ENCODE results near the gene NEDD9. TPM values are rescaled to one million over a fixed set of nuclear protein-coding genes. Genes with fewer than 3 reads are reported as not detected.

The NEDD9 gene
- total and polyA plus RNA-seq, 10 of the 15 experiments (the other 5 are each of a cell fraction or from before 2014, with no cell fraction given): 4.9 to 92.6 (median 14.6) TPM

- intact Hi-C loops (cut with micrococcal nuclease; ENCODE audit: unreplicated experiment): no loop called here
- POLR2A ChIA-PET: interaction anchor here (1.6 kb wide), 1 partner anchor 11 kb away, joined by 4 read pairs; no protein-coding TSS in a partner anchor
Observed at GRCh38 chr6:11208267-11208666, 24.2 kb downstream of the NEDD9 start.

More at GRCh38 chr6:11208267-11208666, 24.2 kb downstream of the NEDD9 start:
- ATAC-seq (no peak), FAIRE-seq (no peak), DNase-seq (ENCODE audit: low read depth, low spot score) (no peak)
- no TSS peak for BruUV-seq (replicated peaks)
- Histone ChIP-seq H3K27me3 (replicated peaks in 1 of 2; ENCODE audit: control insufficient read depth in 2 of 2, insufficient read depth in 2 of 2, low read length in 1 of 2) (no peaks in the 10 kb centered on the region), H3K36me3 (ENCODE audit: control insufficient read depth in 2 of 2, insufficient read depth in 2 of 2, low read length in 1 of 2) (peaks cover 14 to 30% of the 10 kb centered on the region in 2 experiments), H3K4me3 (no peak overlapping the region), H3K79me2 (ENCODE audit: control insufficient read depth, insufficient read depth, low read length) (peaks cover 2% of the 10 kb centered on the region), H3K4me1 (ENCODE audit: control insufficient read depth, insufficient read depth, low read length) (0 out of 2 replicates have a peak, but pooled peaks cover 3% of the 10 kb centered on the region), H4K20me1 (ENCODE audit: control insufficient read depth, insufficient read depth) (no peaks in the 10 kb centered on the region), H3K27ac (ENCODE audit: control insufficient read depth, insufficient read depth) (no peak overlapping the region), H3K9ac (ENCODE audit: control insufficient read depth, insufficient read depth, low read length) (no peak overlapping the region), H2AFZ (ENCODE audit: control insufficient read depth, low read depth, low read length) (no peak overlapping the region), H3K9me3 (replicated peaks; ENCODE audit: control insufficient read depth, insufficient read depth, low read length) (no peaks in the 10 kb centered on the region), H3K4me2 (ENCODE audit: control insufficient read depth, insufficient read depth) (no peak overlapping the region)
- TF ChIP-seq ETV6 (conservative IDR thresholded peaks at IDR 0.05 in 1 of 2, IDR thresholded peaks at IDR 0.05 in 1 of 2; ENCODE audit: borderline replicate concordance in 1 of 2, low read depth in 1 of 2) (no peak), DPF2 (IDR thresholded peaks at IDR 0.05) (no peak), MAX (IDR thresholded peaks at IDR 0.05; ENCODE audit: low read depth, low read length) (no peak), PAX8 (IDR thresholded peaks at IDR 0.05) (no peak), SREBF2 (IDR thresholded peaks at IDR 0.05; ENCODE audit: low read length) (no peak), SREBF1 (IDR thresholded peaks at IDR 0.05; ENCODE audit: low read length) (no peak), FOXK2 (IDR thresholded peaks at IDR 0.05) (no peak), MTA2 (IDR thresholded peaks at IDR 0.05; ENCODE audit: low read depth) (no peak), ZNF592 (IDR thresholded peaks at IDR 0.05) (no peak)
- WGBS (ENCODE audit: insufficient coverage, insufficient replicate concordance, low lambda C conversion rate, missing lambda C conversion rate): 79% methylated on average over 3 of the region's 3 CpGs
- ChIA-PET RAD21 (ENCODE audit: unreplicated experiment) (no interaction called here), CTCF (no interaction called here), SMC1A (ENCODE audit: uncharacterized antibody, unreplicated experiment) (no interaction called here)
- in situ Hi-C loops (cut with MboI): no loop called here

All from GM12878 (cell line).